Psoas muscle (tissue), 8 donors: Measurements from ENCODE around the gene VPS39. TPM values are rescaled to one million over a fixed set of nuclear protein-coding genes. Genes with fewer than 3 reads are reported as not detected.

Source experiments
- ATAC-seq, 4 donors: fragments of 200-7000 bp; cut with Tn5 transposase; one replicate each; pipeline ENCODE4 v1.9.1; 2020; ENCODE audit warnings: moderate library complexity in 3 of 4, mild to moderate bottlenecking in 2 of 4
- DNase-seq, 2 donors: peaks; one replicate each; pipeline ENCODE4 v3.0.0-alpha.2; 2020
- H3K27ac ChIP-seq: fragments of 200-600 bp; one replicate; pipeline ENCODE4 v1.8.0; 2022
- H3K27me3 ChIP-seq, 3 donors: fragments of 200-600 bp in 1 of 3; one replicate each; pipeline versions ENCODE4 v1.6.1 to v1.8.0; 2013 to 2022; ENCODE audit warnings: low read length in 2 of 3, mild to moderate bottlenecking in 2 of 3, moderate library complexity in 1 of 3; ENCODE audit not compliant: insufficient read depth in 3 of 3
- H3K36me3 ChIP-seq, 2 donors: fragments of 200-600 bp in 1 of 2; one replicate each; pipeline versions ENCODE4 v1.6.1 to v1.8.0; 2013 to 2022; ENCODE audit warnings: low read depth in 1 of 2, mild to moderate bottlenecking in 1 of 2, moderate library complexity in 1 of 2; ENCODE audit not compliant: insufficient read depth in 1 of 2
- H3K4me1 ChIP-seq: fragments of 200-600 bp; one replicate; pipeline ENCODE4 v1.8.0; 2022
- H3K4me3 ChIP-seq: fragments of 200-600 bp; one replicate; pipeline ENCODE4 v1.8.0; 2022; ENCODE audit warnings: mild to moderate bottlenecking
- H3K9me3 ChIP-seq: fragments of 200-600 bp; one replicate; pipeline ENCODE4 v1.8.0; 2022
- CTCF ChIP-seq: fragments of 200-600 bp; IDR thresholded peaks from one replicate; pipeline ENCODE4 v1.8.0; 2022; ENCODE audit warnings: antibody characterized with exemption
- WGBS, 3 donors: extraction: QIAGEN DNeasy Blood & Tissue Kit; methylation state at CpG; one replicate each; pipeline versions ENCODE4 v1.1.6 to v1.1.7; 2013; 5-methylcytosine and 5-hydroxymethylcytosine counted together
- intact Hi-C, 2 donors: fragments of 100-400 bp; cut with DNase I; formaldehyde crosslinking; loops; one replicate each; pipeline versions ENCODE4 v1.11.0 to v1.14.2; 2022
- polyA plus RNA-seq, 3 donors: library from polyadenylated mRNA; stranded (reverse); fragments of 200-250 nt; gene quantifications; one replicate each; pipeline ENCODE4 v1.2.3, GENCODE V29; 2013
- total RNA-seq, 4 donors: library from RNA; stranded (reverse); fragmentation: NEBNext Ultra II Directional in 2 of 4; extraction: Animal tissue kit (Norgen Biotek cat#: 25700) in 2 of 4; gene quantifications; one replicate each; pipeline versions ENCODE4 v1.2.1 to v1.2.4, GENCODE V29; 2021 to 2023
- donor health status: healthy with polysubstance abuse.
- donor health status: DM: no; HTN: no; CAD: no; lungs with moderate emphysema.
- donor health status: Bipolar disorder and iron deficiency.
- donor health status: healthy.
- donor health status: DM: yes; HTN: yes; CAD: no.
- donor health status: DM: no; HTN: no; CAD: no.
- donor health status: DM: no; HTN: no; CAD: no.
- donor health status: DM: yes; HTN: yes; CAD: no.

VPS39 gene
- total and polyA plus RNA-seq, 7 donors: 15.2 to 47.8 (median 43.3) TPM

GRCh38 chr15:42190370-42190769 is 17.7 kb downstream of the VPS39 start:
- ATAC-seq (no peak), DNase-seq (no peak)
- no peak for TF ChIP-seq CTCF
- no peaks in the 10 kb centered on the region for H3K9me3 ChIP-seq
- intact Hi-C loops: no loop called here
- no peaks in the 10 kb centered on the region for H3K4me1 ChIP-seq
- H3K4me3 ChIP-seq: no peak overlapping the region
- peaks cover 9 to 69% of the 10 kb centered on the region in 2 donors for H3K36me3 ChIP-seq
- WGBS, 3 donors: 96 to 100% (median 100%) methylated on average over 2 of the region's 2 CpGs
- H3K27ac ChIP-seq: no peak overlapping the region
- H3K27me3 ChIP-seq: no peaks in the 10 kb centered on the region

- Histone ChIP-seq H3K9me3 (no peaks in the 10 kb centered on the region), H3K36me3 (peaks cover 9 to 97% of the 10 kb centered on the region in 2 donors), H3K4me1 (no peaks in the 10 kb centered on the region), H3K27me3 (no peaks in the 10 kb centered on the region), H3K27ac (no peak overlapping the region), H3K4me3 (no peak overlapping the region)
- no peak for TF ChIP-seq CTCF
- intact Hi-C loops: no loop called here
- ATAC-seq (no peak), DNase-seq (no peak)
- WGBS, 3 donors: 96 to 100% (median 100%) methylated on average over 1 of the region's 1 CpG
Measured at GRCh38 chr15:42185801-42186200, 22.3 kb downstream of the VPS39 start.

- no peak for TF ChIP-seq CTCF
- intact Hi-C loops: no loop called here
- peaks cover 10 to 97% of the 10 kb centered on the region in 2 donors for H3K36me3 ChIP-seq
Measured at GRCh38 chr15:42184736-42185135, 23.4 kb downstream of the VPS39 start.

GRCh38 chr15:42184296-42184695 is 23.8 kb downstream of the VPS39 start:
- DNase-seq: no peak
- intact Hi-C loops: no loop called here
- no peak overlapping the region for H3K27ac ChIP-seq
- H3K9me3 ChIP-seq: no peaks in the 10 kb centered on the region
- 70 to 78% (median 71%) methylated on average over 5 of the region's 5 CpGs for WGBS, 3 donors
- no peak overlapping the region for H3K4me3 ChIP-seq
- no peaks in the 10 kb centered on the region for H3K27me3 ChIP-seq
- TF ChIP-seq CTCF: no peak
- H3K4me1 ChIP-seq: no peaks in the 10 kb centered on the region
- no peak for ATAC-seq
- peaks cover 11 to 98% of the 10 kb centered on the region in 2 donors for H3K36me3 ChIP-seq

More at GRCh38 chr15:42184736-42185135, 23.4 kb downstream of the VPS39 start:
- Histone ChIP-seq H3K27ac (no peak overlapping the region), H3K9me3 (no peaks in the 10 kb centered on the region), H3K4me3 (no peak overlapping the region), H3K27me3 (no peaks in the 10 kb centered on the region), H3K4me1 (no peaks in the 10 kb centered on the region)
- ATAC-seq (no peak), DNase-seq (no peak)
- 81 to 86% (median 82%) methylated on average over 4 of the region's 4 CpGs for WGBS, 3 donors

GRCh38 chr15:42182961-42183360 is 25.1 kb downstream of the VPS39 start:
- no peaks in the 10 kb centered on the region for H3K9me3 ChIP-seq
- no peak overlapping the region for H3K4me3 ChIP-seq
- no peaks in the 10 kb centered on the region for H3K4me1 ChIP-seq
- H3K36me3 ChIP-seq: peaks cover 9 to 97% of the 10 kb centered on the region in 2 donors
- no peak for TF ChIP-seq CTCF
- WGBS, 3 donors: 89 to 92% (median 90%) methylated on average over 6 of the region's 6 CpGs
- DNase-seq (no peak), ATAC-seq (no peak)
- H3K27ac ChIP-seq: no peak overlapping the region
- no peaks in the 10 kb centered on the region for H3K27me3 ChIP-seq
- intact Hi-C loops: no loop called here
